Loucy (cell line): ENCODE measurements around the gene LTBP4.

ENCODE experiments used
- H2AFZ ChIP-seq: fragments of 200-600 bp; sonication (generic); 2 replicates; pipeline ENCODE4 v1.6.0; 2016; ENCODE audit warnings: antibody characterized with exemption, mild to moderate bottlenecking, low read length, moderate library complexity
- H3F3A ChIP-seq: fragments of 200-600 bp; 2 replicates; pipeline ENCODE4 v1.6.0; 2016; ENCODE audit warnings: antibody characterized with exemption, low read depth, mild to moderate bottlenecking
- H3K27me3 ChIP-seq: fragments of 200-600 bp; sonication (generic); 2 replicates; pipeline ENCODE4 v1.6.1; 2014; ENCODE audit warnings: low read length, mild to moderate bottlenecking; ENCODE audit not compliant: insufficient read depth, poor library complexity, severe bottlenecking
- H3K36me3 ChIP-seq: fragments of 200-600 bp; sonication (generic); 2 replicates; pipeline ENCODE4 v1.6.1; 2016; ENCODE audit warnings: low read length; ENCODE audit not compliant: insufficient read depth
- H3K4me1 ChIP-seq: fragments of 200-600 bp; sonication (generic); 2 replicates; pipeline ENCODE4 v1.5.1; 2014; ENCODE audit warnings: low read length, mild to moderate bottlenecking; ENCODE audit not compliant: insufficient read depth, poor library complexity, severe bottlenecking
- H3K4me2 ChIP-seq: fragments of 200-600 bp; sonication (generic); 2 replicates; pipeline ENCODE4 v1.6.0; 2014; ENCODE audit warnings: antibody characterized with exemption, low read length, low read depth, mild to moderate bottlenecking; ENCODE audit not compliant: poor library complexity, severe bottlenecking
- H3K4me3 ChIP-seq: fragments of 200-600 bp; sonication (generic); 2 replicates; pipeline ENCODE4 v1.5.1; 2014; ENCODE audit warnings: low read length, mild to moderate bottlenecking, mixed read lengths; ENCODE audit not compliant: poor library complexity, severe bottlenecking
- H3K79me2 ChIP-seq: fragments of 200-600 bp; sonication (generic); 2 replicates; pipeline ENCODE4 v1.6.1; 2014; ENCODE audit warnings: low read length; ENCODE audit not compliant: insufficient read depth
- H3K9ac ChIP-seq: fragments of 200-600 bp; sonication (generic); 2 replicates; pipeline ENCODE4 v1.6.0; 2014; ENCODE audit warnings: mild to moderate bottlenecking, low read depth, low read length, moderate library complexity; ENCODE audit not compliant: poor library complexity, severe bottlenecking
- H3K9me2 ChIP-seq: fragments of 200-600 bp; sonication (generic); replicated peaks from 2 replicates; pipeline ENCODE4 v1.6.1; 2016; ENCODE audit warnings: low read depth, low read length, mixed read lengths
- H3K9me3 ChIP-seq: fragments of 200-600 bp; sonication (generic); 2 replicates; pipeline ENCODE4 v1.6.1; 2014; ENCODE audit warnings: mild to moderate bottlenecking, antibody characterized with exemption, low read length, low read depth; ENCODE audit not compliant: insufficient read depth
- H4K20me1 ChIP-seq: fragments of 200-600 bp; sonication (generic); 2 replicates; pipeline ENCODE4 v1.6.0; 2014; ENCODE audit warnings: antibody characterized with exemption, low read length, mild to moderate bottlenecking; ENCODE audit not compliant: insufficient read depth, poor library complexity, severe bottlenecking
- EZH2phosphoT487 ChIP-seq: fragments of 200-600 bp; IDR thresholded peaks from 2 replicates; pipeline ENCODE4 v1.6.1; 2018; ENCODE audit warnings: antibody characterized with exemption, mild to moderate bottlenecking, moderate library complexity, borderline replicate concordance
- TF ChIP-seq, protein P1 (sequence below): fragments of 200-600 bp; sonication (generic); conservative IDR thresholded peaks from 2 replicates; pipeline ENCODE4 v1.5.1; 2014; ENCODE audit warnings: mild to moderate bottlenecking, antibody characterized with exemption, low read length

Gene LTBP4

DNA sequence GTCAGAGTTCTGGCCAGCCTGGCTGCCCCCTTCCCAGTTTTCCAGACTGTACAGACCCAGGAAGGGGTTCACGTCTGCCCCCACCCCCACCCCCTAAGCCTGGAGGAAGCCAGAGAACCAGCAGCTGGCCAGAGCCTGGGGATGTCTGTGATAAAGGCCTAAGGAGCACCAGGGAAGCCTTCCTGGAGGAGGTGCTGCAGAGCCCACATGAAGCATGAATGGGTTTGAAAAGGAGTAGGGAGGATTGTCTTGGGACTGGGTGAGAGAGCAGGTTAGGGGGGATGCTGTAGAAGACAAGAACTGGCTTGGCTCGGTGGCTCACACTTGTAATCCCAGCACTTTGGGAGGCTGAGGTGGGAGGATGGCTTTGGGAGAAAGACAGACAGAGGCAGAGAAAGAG, 18.7 kb upstream of the LTBP4 start:
- H3K9me2 ChIP-seq = no peaks in the 10 kb centered on the region
- no peak overlapping the region for H2AFZ ChIP-seq
- peaks cover 10% of the 10 kb centered on the region; the same call in 1 of the 2 replicates for H3K36me3 ChIP-seq
- no peaks in the 10 kb centered on the region for H3F3A ChIP-seq
- peaks cover 9% of the 10 kb centered on the region; the same call in 1 of the 2 replicates for H3K79me2 ChIP-seq
- no peak overlapping the region for H3K4me3 ChIP-seq
- H3K4me1 ChIP-seq = peaks cover 13% of the 10 kb centered on the region
- H3K4me2 ChIP-seq = no peak overlapping the region
- H3K27me3 ChIP-seq = no peaks in the 10 kb centered on the region
- H4K20me1 ChIP-seq = peaks cover under 1% of the 10 kb centered on the region
- no peak overlapping the region for H3K9ac ChIP-seq
- no peaks in the 10 kb centered on the region for H3K9me3 ChIP-seq
- TF ChIP-seq, protein P1, sequence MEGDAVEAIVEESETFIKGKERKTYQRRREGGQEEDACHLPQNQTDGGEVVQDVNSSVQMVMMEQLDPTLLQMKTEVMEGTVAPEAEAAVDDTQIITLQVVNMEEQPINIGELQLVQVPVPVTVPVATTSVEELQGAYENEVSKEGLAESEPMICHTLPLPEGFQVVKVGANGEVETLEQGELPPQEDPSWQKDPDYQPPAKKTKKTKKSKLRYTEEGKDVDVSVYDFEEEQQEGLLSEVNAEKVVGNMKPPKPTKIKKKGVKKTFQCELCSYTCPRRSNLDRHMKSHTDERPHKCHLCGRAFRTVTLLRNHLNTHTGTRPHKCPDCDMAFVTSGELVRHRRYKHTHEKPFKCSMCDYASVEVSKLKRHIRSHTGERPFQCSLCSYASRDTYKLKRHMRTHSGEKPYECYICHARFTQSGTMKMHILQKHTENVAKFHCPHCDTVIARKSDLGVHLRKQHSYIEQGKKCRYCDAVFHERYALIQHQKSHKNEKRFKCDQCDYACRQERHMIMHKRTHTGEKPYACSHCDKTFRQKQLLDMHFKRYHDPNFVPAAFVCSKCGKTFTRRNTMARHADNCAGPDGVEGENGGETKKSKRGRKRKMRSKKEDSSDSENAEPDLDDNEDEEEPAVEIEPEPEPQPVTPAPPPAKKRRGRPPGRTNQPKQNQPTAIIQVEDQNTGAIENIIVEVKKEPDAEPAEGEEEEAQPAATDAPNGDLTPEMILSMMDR = no peak
- TF ChIP-seq EZH2phosphoT487 = no peak

- Histone ChIP-seq H3F3A (no peaks in the 10 kb centered on the region), H3K9ac (no peak overlapping the region), H2AFZ (no peak overlapping the region), H3K4me3 (no peak overlapping the region), H3K4me1 (peaks cover 6% of the 10 kb centered on the region), H3K79me2 (peaks cover 1% of the 10 kb centered on the region; the same call in 1 of the 2 replicates), H3K4me2 (no peak overlapping the region), H3K9me3 (no peaks in the 10 kb centered on the region), H4K20me1 (no peaks in the 10 kb centered on the region), H3K27me3 (no peaks in the 10 kb centered on the region), H3K9me2 (no peaks in the 10 kb centered on the region), H3K36me3 (peaks cover 10% of the 10 kb centered on the region; the same call in 1 of the 2 replicates)
- TF ChIP-seq, protein P1 = no peak
- no peak for TF ChIP-seq EZH2phosphoT487
These were observed 17.9 kb upstream of the LTBP4 start for GRCh38 chr19:40583283-40583682.

GRCh38 chr19:40584007-40584406, 17.2 kb upstream of the LTBP4 start:
- H3K9ac ChIP-seq = no peak overlapping the region
- H4K20me1 ChIP-seq = no peaks in the 10 kb centered on the region
- no peaks in the 10 kb centered on the region for H3K27me3 ChIP-seq
- no peak overlapping the region for H2AFZ ChIP-seq
- no peaks in the 10 kb centered on the region for H3K4me1 ChIP-seq
- H3K9me3 ChIP-seq = no peaks in the 10 kb centered on the region
- no peak overlapping the region for H3K4me2 ChIP-seq
- no peak for TF ChIP-seq EZH2phosphoT487
- TF ChIP-seq, protein P1 = peak; percentile 50
- H3F3A ChIP-seq = no peaks in the 10 kb centered on the region
- H3K9me2 ChIP-seq = no peaks in the 10 kb centered on the region
- H3K36me3 ChIP-seq = peaks cover 10% of the 10 kb centered on the region; the same call in 1 of the 2 replicates
- no peaks in the 10 kb centered on the region for H3K79me2 ChIP-seq
- H3K4me3 ChIP-seq = no peak overlapping the region
